HG02798 (cell line): ENCODE data around the gene HLA-F.

Experiments used
- ATAC-seq: cut with Tn5 transposase; IDR thresholded peaks from one replicate; pipeline ENCODE4 v1.9.1; 2021; ENCODE audit warnings: mild to moderate bottlenecking; ENCODE audit not compliant: unreplicated experiment, poor library complexity

The HLA-F gene

GRCh38 chr6:29723666-29724588 lies 693 bp downstream of the HLA-F start:
- ATAC-seq = peak; percentile 44

GRCh38 chr6:29724937-29725869 lies 2.0 kb downstream of the HLA-F start:
- no peak for ATAC-seq

GRCh38 chr6:29726001-29726400 lies 2.8 kb downstream of the HLA-F start:
- no peak for ATAC-seq

- no peak for ATAC-seq
Measured at GRCh38 chr6:29726571-29727194, 3.4 kb downstream of the HLA-F start.

GRCh38 chr6:29727637-29728036 lies 4.4 kb downstream of the HLA-F start:
- no peak for ATAC-seq

- ATAC-seq = no peak
Measured at GRCh38 chr6:29728173-29728874, 5.1 kb downstream of the HLA-F start.

- no peak for ATAC-seq
Measured at GRCh38 chr6:29728875-29729270, 5.6 kb downstream of the HLA-F start.

GRCh38 chr6:29729774-29730328 lies 6.6 kb downstream of the HLA-F start:
- no peak for ATAC-seq

GRCh38 chr6:29730575-29731126 lies 7.4 kb downstream of the HLA-F start:
- no peak for ATAC-seq

- no peak for ATAC-seq
Measured at GRCh38 chr6:29731281-29731680, 8.0 kb downstream of the HLA-F start.

GRCh38 chr6:29733057-29733456 lies 9.8 kb downstream of the HLA-F start:
- no peak for ATAC-seq

GRCh38 chr6:29734046-29735018 lies 11.1 kb downstream of the HLA-F start:
- ATAC-seq = no peak

- no peak for ATAC-seq
Measured at GRCh38 chr6:29736563-29736962, 13.3 kb downstream of the HLA-F start.

GRCh38 chr6:29737707-29738630 lies 14.7 kb downstream of the HLA-F start:
- peak; percentile 55 for ATAC-seq

- no peak for ATAC-seq
Measured at GRCh38 chr6:29739136-29739881, 16.1 kb downstream of the HLA-F start.

GRCh38 chr6:29739882-29740261 lies 16.6 kb downstream of the HLA-F start:
- no peak for ATAC-seq

- no peak for ATAC-seq
Measured at GRCh38 chr6:29741592-29741991, 18.4 kb downstream of the HLA-F start.
